H1 (cell line): ENCODE measurements around the gene RXFP1. TPM values are rescaled to one million over a fixed set of nuclear protein-coding genes. Genes with fewer than 3 reads are reported as not detected.

ENCODE experiments used
- CTCF ChIA-PET: fragments of 300-600 bp; sonication (Branson Sonifier 250); formaldehyde crosslinking; loops from one replicate; lab custom pipeline; 2021; ENCODE audit not compliant: partially characterized antibody; lab: Charles Lee
- POLR2A ChIA-PET: fragments of 300-600 bp; sonication (Branson Sonifier 250); formaldehyde crosslinking; loops from one replicate; lab custom pipeline; 2021; ENCODE audit warnings: inconsistent platforms; ENCODE audit not compliant: partially characterized antibody; lab: Charles Lee
- DNase-seq, 2 experiments: peaks; one replicate each; pipeline versions ENCODE4 v3.0.0 to v3.0.0-alpha.2; 2010 to 2022; ENCODE audit warnings: low spot score in 2 of 2, low read depth in 1 of 2, mixed read lengths in 1 of 2
- FAIRE-seq: peaks from 2 replicates; lab custom pipeline; 2011; peaks lifted over from hg19 to GRCh38; lab: Jason Lieb, UNC
- H2AFZ ChIP-seq: 2 replicates; pipeline ENCODE4 v1.8.1; 2012; ENCODE audit warnings: low read length, inconsistent platforms
- H2AK5ac ChIP-seq: 2 replicates; pipeline ENCODE4 v1.6.1; 2013; ENCODE audit warnings: low read depth, low read length
- H2BK120ac ChIP-seq: replicated peaks from 2 replicates; pipeline ENCODE3; 2013; ENCODE audit warnings: low read depth, low read length, inconsistent platforms
- H2BK12ac ChIP-seq: 2 replicates; pipeline ENCODE4 v1.6.1; 2013; ENCODE audit warnings: low read depth, low read length
- H2BK15ac ChIP-seq: 2 replicates; pipeline ENCODE4 v1.6.1; 2013; ENCODE audit warnings: low read length
- H2BK20ac ChIP-seq: 2 replicates; pipeline ENCODE4 v1.6.1; 2013; ENCODE audit warnings: low read length
- H2BK5ac ChIP-seq: 2 replicates; pipeline ENCODE4 v1.6.1; 2013; ENCODE audit warnings: low read depth, low read length
- H3K14ac ChIP-seq: 2 replicates; pipeline ENCODE4 v1.6.1; 2013; ENCODE audit warnings: inconsistent platforms; ENCODE audit not compliant: insufficient read length
- H3K18ac ChIP-seq: 2 replicates; pipeline ENCODE4 v1.6.1; 2013; ENCODE audit warnings: low read length; ENCODE audit errors: extremely low read depth
- H3K23ac ChIP-seq: 2 replicates; pipeline ENCODE4 v1.6.1; 2013; ENCODE audit warnings: inconsistent platforms; ENCODE audit not compliant: insufficient read length
- H3K23me2 ChIP-seq: 2 replicates; pipeline ENCODE4 v1.6.1; 2013; ENCODE audit warnings: low read depth, low read length
- H3K27ac ChIP-seq: 2 replicates; pipeline ENCODE4 v1.6.1; 2011; ENCODE audit warnings: low read depth, low read length, inconsistent platforms
- H3K27me3 ChIP-seq, 4 experiments: replicated peaks in 1 of 4; 1 replicate in 1 of 4; 2 replicates in 3 of 4; pipeline versions ENCODE4 v1.6.1 to v1.8.1; 2011 to 2013; ENCODE audit warnings: low read length in 3 of 4, mild to moderate bottlenecking in 3 of 4, inconsistent platforms in 2 of 4, mixed read lengths in 2 of 4, moderate library complexity in 1 of 4; ENCODE audit not compliant: control insufficient read depth in 3 of 4, insufficient read depth in 3 of 4; ENCODE audit errors: extremely low read depth in 1 of 4
- H3K36me3 ChIP-seq, 4 experiments: 2 replicates each; pipeline versions ENCODE4 v1.6.1 to v1.8.1; 2011 to 2013; ENCODE audit warnings: mild to moderate bottlenecking in 4 of 4, low read length in 3 of 4, moderate library complexity in 2 of 4, control low read depth in 1 of 4, inconsistent platforms in 1 of 4; ENCODE audit not compliant: insufficient read depth in 4 of 4, control insufficient read depth in 2 of 4
- H3K4ac ChIP-seq: replicated peaks from 2 replicates; pipeline ENCODE3; 2013; ENCODE audit warnings: low read length, low read depth, mixed read lengths, inconsistent platforms; ENCODE audit not compliant: insufficient read length
- H3K4me1 ChIP-seq, 4 experiments: replicated peaks in 1 of 4; 1 replicate in 1 of 4; 2 replicates in 3 of 4; pipeline versions ENCODE4 v1.6.1 to v1.8.1; 2011 to 2013; ENCODE audit warnings: low read length in 3 of 4, inconsistent platforms in 2 of 4, mixed read lengths in 1 of 4; ENCODE audit not compliant: insufficient read depth in 4 of 4, control insufficient read depth in 3 of 4
- H3K4me2 ChIP-seq, 2 experiments: 2 replicates each; pipeline versions ENCODE4 v1.6.1 to v1.8.1; 2011 to 2013; ENCODE audit warnings: low read depth in 2 of 2, low read length in 2 of 2, control low read depth in 1 of 2, inconsistent platforms in 1 of 2, mild to moderate bottlenecking in 1 of 2; ENCODE audit not compliant: insufficient read depth in 1 of 2
- H3K4me3 ChIP-seq, 4 experiments: fragments of 200-600, 300-600 bp in 1 of 4; sonication (generic), shearing (Covaris generic), sonication (Bioruptor Twin) in 1 of 4; 2 replicates each; pipeline versions ENCODE4 v1.5.1 to v1.8.1; 2011 to 2016; ENCODE audit warnings: low read length in 4 of 4, low read depth in 3 of 4, control low read depth in 2 of 4, inconsistent platforms in 2 of 4, mild to moderate bottlenecking in 2 of 4, mixed read lengths in 1 of 4, moderate library complexity in 1 of 4; ENCODE audit not compliant: insufficient read depth in 2 of 4; ENCODE audit errors: extremely low read depth in 1 of 4
- H3K56ac ChIP-seq: replicated peaks from 2 replicates; pipeline ENCODE3; 2013; ENCODE audit warnings: low read depth, mild to moderate bottlenecking, mixed read lengths, low read length, inconsistent platforms; ENCODE audit not compliant: insufficient read length
- H3K79me1 ChIP-seq: 2 replicates; pipeline ENCODE4 v1.6.1; 2013; ENCODE audit warnings: low read depth, low read length, control low read depth
- H3K79me2 ChIP-seq, 2 experiments: 2 replicates each; pipeline versions ENCODE4 v1.6.1 to v1.8.1; 2012 to 2013; ENCODE audit warnings: low read length in 2 of 2, mild to moderate bottlenecking in 2 of 2, inconsistent platforms in 1 of 2; ENCODE audit not compliant: insufficient read depth in 2 of 2, control insufficient read depth in 1 of 2
- H3K9ac ChIP-seq, 4 experiments: replicated peaks in 1 of 4; 1 replicate in 1 of 4; 2 replicates in 3 of 4; pipeline versions ENCODE4 v1.6.1 to v1.8.1; 2011 to 2013; ENCODE audit warnings: low read depth in 3 of 4, low read length in 3 of 4, control low read depth in 2 of 4, mild to moderate bottlenecking in 2 of 4, moderate library complexity in 2 of 4, inconsistent platforms in 1 of 4; ENCODE audit errors: extremely low read depth in 1 of 4
- H3K9me3 ChIP-seq, 2 experiments: 2 replicates each; pipeline versions ENCODE4 v1.6.1 to v1.8.1; 2012 to 2013; ENCODE audit warnings: mild to moderate bottlenecking in 2 of 2, moderate library complexity in 2 of 2, control low read depth in 1 of 2, inconsistent platforms in 1 of 2, low read depth in 1 of 2, low read length in 1 of 2, mixed read lengths in 1 of 2; ENCODE audit not compliant: insufficient read depth in 2 of 2
- H4K20me1 ChIP-seq, 2 experiments: replicated peaks in 1 of 2; 2 replicates each; pipeline versions ENCODE3 to v1.8.1; 2011 to 2013; ENCODE audit warnings: inconsistent platforms in 2 of 2, low read length in 2 of 2, mild to moderate bottlenecking in 1 of 2; ENCODE audit not compliant: insufficient read depth in 2 of 2, control insufficient read depth in 1 of 2
- H4K5ac ChIP-seq: 2 replicates; pipeline ENCODE4 v1.6.1; 2013; ENCODE audit warnings: low read length, low read depth, mixed read lengths, inconsistent platforms; ENCODE audit not compliant: insufficient read length
- H4K8ac ChIP-seq: 2 replicates; pipeline ENCODE4 v1.8.0; 2013; ENCODE audit warnings: mild to moderate bottlenecking, moderate library complexity, low read length, inconsistent platforms; ENCODE audit not compliant: insufficient read depth; ENCODE audit errors: extremely low read depth
- H4K91ac ChIP-seq: replicated peaks from 2 replicates; pipeline ENCODE3; 2013; ENCODE audit warnings: low read length, mixed read lengths, inconsistent platforms; ENCODE audit not compliant: insufficient read length
- BCL11A ChIP-seq, 2 experiments: IDR thresholded peaks; one replicate each; pipeline ENCODE4 v1.6.1; 2011; ENCODE audit warnings: low read depth in 2 of 2, low read length in 2 of 2, mild to moderate bottlenecking in 2 of 2
- CEBPB ChIP-seq: IDR thresholded peaks from 2 replicates; pipeline ENCODE4 v1.6.1; 2012; ENCODE audit warnings: low read depth, low read length
- GABPA ChIP-seq: IDR thresholded peaks from 2 replicates; pipeline ENCODE4 v1.6.1; 2011; ENCODE audit warnings: mild to moderate bottlenecking, low read length, moderate library complexity, borderline replicate concordance; ENCODE audit not compliant: insufficient read depth
- JUN ChIP-seq: IDR thresholded peaks from 2 replicates; pipeline ENCODE4 v1.6.1; 2011; ENCODE audit warnings: low read depth, mild to moderate bottlenecking, improper control_type of control experiment, low read length
- KDM5A ChIP-seq: fragments of 200-600 bp; IDR thresholded peaks from 2 replicates; pipeline ENCODE4 v1.7.1; 2012; ENCODE audit warnings: mild to moderate bottlenecking, low read length, inconsistent platforms, mixed read lengths
- MAFK ChIP-seq: IDR thresholded peaks from 2 replicates; pipeline ENCODE4 v1.6.1; 2012; ENCODE audit warnings: low read depth, mild to moderate bottlenecking, improper control_type of control experiment, low read length
- NANOG ChIP-seq: IDR thresholded peaks from 2 replicates; pipeline ENCODE4 v1.6.1; 2011; ENCODE audit warnings: low read length, low read depth, mild to moderate bottlenecking, inconsistent platforms; ENCODE audit not compliant: insufficient read depth, poor library complexity, severe bottlenecking
- PHF8 ChIP-seq: fragments of 200-600 bp; sonication (generic); conservative IDR thresholded peaks from 2 replicates; pipeline ENCODE4 v1.7.1; 2012; ENCODE audit warnings: low read depth, mild to moderate bottlenecking, inconsistent platforms, low read length, moderate library complexity
- SIX5 ChIP-seq: IDR thresholded peaks from 2 replicates; pipeline ENCODE4 v1.6.1; 2011; ENCODE audit warnings: mild to moderate bottlenecking, low read depth, low read length
- SP4 ChIP-seq: IDR thresholded peaks from 2 replicates; pipeline ENCODE4 v1.6.1; 2012; ENCODE audit warnings: low read length, inconsistent platforms
- TAF7 ChIP-seq: optimal IDR thresholded peaks from 2 replicates; pipeline ENCODE3; 2011; ENCODE audit warnings: low read depth, mild to moderate bottlenecking, inconsistent platforms, low read length, moderate library complexity, borderline replicate concordance
- WGBS, 2 experiments: shearing (Covaris generic) in 1 of 2; methylation state at CpG; one replicate each; pipeline versions ENCODE4 v1.1.6 to v1.1.7; 2013 to 2015; ENCODE audit warnings: low lambda C conversion rate in 2 of 2, mixed read lengths in 2 of 2, inconsistent platforms in 1 of 2, low coverage in 1 of 2, missing lambda C conversion rate in 1 of 2; ENCODE audit not compliant: insufficient replicate concordance in 2 of 2, insufficient coverage in 1 of 2, insufficient read length in 1 of 2; ENCODE audit errors: extremely low coverage in 1 of 2, missing lambda C conversion rate in 1 of 2; 5-methylcytosine and 5-hydroxymethylcytosine counted together
- polyA plus RNA-seq, 7 experiments: library from polyadenylated mRNA; depleted of rRNA in 3 of 7; stranded (reverse) in 5 of 7; unstranded in 2 of 7; fragments of >200 nt in 5 of 7; fragments of 200-250 nt in 2 of 7; gene quantifications; 1 replicate in 5 of 7; 2 replicates in 1 of 7; 4 replicates in 1 of 7; pipeline versions ENCODE4 v1.2.1 to v1.2.3, GENCODE V29; 2011 to 2013; ENCODE audit warnings: missing spikeins in 2 of 7, mixed read lengths in 2 of 7
- total RNA-seq: library from RNA; stranded (reverse); fragmentation: NEBNext Ultra II Directional; extraction: Animal tissue kit (Norgen Biotek cat#: 25700); gene quantifications from 2 replicates; pipeline ENCODE4 v1.2.1, GENCODE V29; 2021

The RXFP1 gene
- total and polyA plus RNA-seq, 2 of the 8 experiments (the other 6 are each of a cell fraction or from before 2014, with no cell fraction given), result 0.14 to 0.56 TPM

- 92% methylated on average over 3 of the region's 3 CpGs; no CpG with 5 or more reads in 1 of the 2 experiments for WGBS, 2 experiments
- Histone ChIP-seq H3K4me3 (no peak overlapping the region), H2AFZ (no peak overlapping the region), H3K27ac (no peak overlapping the region), H3K79me2 (no peaks in the 10 kb centered on the region), H3K23me2 (no peaks in the 10 kb centered on the region), H3K9ac (no peak overlapping the region), H3K56ac (no peak overlapping the region), H2BK15ac (no peak overlapping the region), H3K4me1 (no peaks in the 10 kb centered on the region), H3K18ac (no peak overlapping the region), H2BK20ac (no peak overlapping the region), H3K14ac (no peak overlapping the region), H4K91ac (no peak overlapping the region), H2AK5ac (no peak overlapping the region), H3K79me1 (no peaks in the 10 kb centered on the region), H3K27me3 (no peaks in the 10 kb centered on the region), H3K4ac (no peak overlapping the region), H2BK12ac (no peak overlapping the region), H3K4me2 (no peak overlapping the region), H2BK120ac (no peak overlapping the region), H4K20me1 (no peaks in the 10 kb centered on the region), H3K9me3 (no peaks in the 10 kb centered on the region), H4K8ac (no peak overlapping the region), H3K23ac (no peak overlapping the region), H2BK5ac (no peak overlapping the region), H3K36me3 (no peaks in the 10 kb centered on the region), H4K5ac (no peak overlapping the region)
- no peak for DNase-seq
- TF ChIP-seq KDM5A (no peak), BCL11A (IDR thresholded peaks at IDR 0.05; ENCODE audit: low read depth in 2 of 2, low read length in 2 of 2) (no peak), TAF7 (no peak), NANOG (no peak), SIX5 (no peak), GABPA (no peak), CEBPB (no peak), SP4 (no peak), JUN (no peak), PHF8 (no peak), MAFK (no peak)
- CTCF ChIA-PET, result interaction anchor here (1.1 to 1.6 kb wide), 5 partner anchors 9 to 389 kb away, joined by 3 to 6 read pairs (median 3); no protein-coding TSS in a partner anchor
- POLR2A ChIA-PET, result no interaction called here
- peak; percentile 24 for FAIRE-seq
Measured at GRCh38 chr4:158644760-158645159, 123.1 kb downstream of the RXFP1 start.
